Vagina (tissue), 2 donors: ENCODE results near the gene KCNJ15. TPM values are rescaled to one million over a fixed set of nuclear protein-coding genes. Genes with fewer than 3 reads are reported as not detected.

ENCODE experiments used
- DNase-seq, 2 donors: peaks; one replicate each; pipeline ENCODE4 v3.0.0-alpha.2; 2017; ENCODE audit errors: extremely low spot score in 2 of 2
- H3K27ac ChIP-seq: fragments of 200-600 bp; sonication (generic); one replicate; pipeline ENCODE4 v1.5.1; 2019
- H3K27me3 ChIP-seq: fragments of 200-600 bp; sonication (generic); one replicate; pipeline ENCODE4 v1.5.1; 2019
- H3K36me3 ChIP-seq, 2 donors: fragments of 200-600 bp; sonication (generic); one replicate each; pipeline ENCODE4 v1.5.1; 2017 to 2019
- H3K4me1 ChIP-seq: fragments of 200-600 bp; sonication (generic); one replicate; pipeline ENCODE4 v1.5.1; 2019
- H3K4me3 ChIP-seq, 2 donors: fragments of 200-600 bp; sonication (generic); 1 replicate in 1 of 2; 2 replicates in 1 of 2; pipeline ENCODE4 v1.5.1; 2016 to 2019
- H3K9me3 ChIP-seq: fragments of 200-600 bp; sonication (generic); one replicate; pipeline ENCODE4 v1.5.1; 2019
- POLR2A ChIP-seq, 2 donors: fragments of 450-650 bp; IDR thresholded peaks; one replicate each; pipeline ENCODE4 v1.6.1; 2017; ENCODE audit warnings: antibody characterized with exemption in 2 of 2, mild to moderate bottlenecking in 2 of 2, moderate library complexity in 2 of 2
- POLR2AphosphoS5 ChIP-seq, 2 donors: sonication (generic); formaldehyde crosslinking; IDR thresholded peaks; one replicate each; pipeline ENCODE4 v1.9.0; 2017; ENCODE audit warnings: antibody characterized with exemption in 2 of 2, mild to moderate bottlenecking in 2 of 2, low read depth in 1 of 2; ENCODE audit not compliant: insufficient read depth in 1 of 2
- intact Hi-C: fragments of 100-400 bp; cut with DNase I; formaldehyde crosslinking; loops from one replicate; pipeline ENCODE4 v1.15.1; 2023
- total RNA-seq: library from RNA; depleted of rRNA; stranded (reverse); fragments of >200 nt; gene quantifications from one replicate; pipeline ENCODE4 v1.2.3, GENCODE V29; 2016
- TF ChIP-seq, protein P1 (sequence below), 3 experiments: fragments of 450-650 bp in 2 of 3; fragments of 200-600 bp in 1 of 3; sonication (generic) in 1 of 3; IDR thresholded peaks; one replicate each; pipeline ENCODE4 v1.5.1; 2017 to 2019; ENCODE audit warnings: antibody characterized with exemption in 3 of 3, mild to moderate bottlenecking in 2 of 3, moderate library complexity in 2 of 3

KCNJ15 gene
- total RNA-seq, 1 donor from 2014 or later, result 12.3 TPM

DNA sequence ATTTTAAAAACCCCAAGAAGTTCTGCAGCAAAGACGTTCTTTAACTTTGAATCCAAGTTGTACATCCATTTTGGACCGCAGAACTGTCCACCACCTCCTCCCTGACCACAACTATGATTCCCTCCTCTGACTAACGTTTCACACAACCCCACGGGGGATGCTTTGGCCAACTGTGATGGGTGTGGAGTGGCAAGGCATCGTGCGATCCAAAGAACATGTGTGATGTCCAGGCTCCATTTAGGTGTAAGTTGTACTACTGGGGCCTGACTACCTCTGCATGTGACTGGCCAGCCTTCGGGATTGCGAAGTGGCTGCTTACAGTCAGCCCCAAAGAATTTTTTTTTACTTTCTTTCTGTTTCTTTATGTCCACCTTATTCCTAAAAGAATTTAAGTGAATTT is 6.7 kb downstream of the KCNJ15 start:
- peaks cover 17% of the 10 kb centered on the region for H3K4me1 ChIP-seq
- no peaks in the 10 kb centered on the region for H3K36me3 ChIP-seq
- DNase-seq, result no peak
- intact Hi-C loops, result no loop called here
- H3K27ac ChIP-seq, result no peak overlapping the region
- no peak overlapping the region for H3K4me3 ChIP-seq
- TF ChIP-seq, protein P1, sequence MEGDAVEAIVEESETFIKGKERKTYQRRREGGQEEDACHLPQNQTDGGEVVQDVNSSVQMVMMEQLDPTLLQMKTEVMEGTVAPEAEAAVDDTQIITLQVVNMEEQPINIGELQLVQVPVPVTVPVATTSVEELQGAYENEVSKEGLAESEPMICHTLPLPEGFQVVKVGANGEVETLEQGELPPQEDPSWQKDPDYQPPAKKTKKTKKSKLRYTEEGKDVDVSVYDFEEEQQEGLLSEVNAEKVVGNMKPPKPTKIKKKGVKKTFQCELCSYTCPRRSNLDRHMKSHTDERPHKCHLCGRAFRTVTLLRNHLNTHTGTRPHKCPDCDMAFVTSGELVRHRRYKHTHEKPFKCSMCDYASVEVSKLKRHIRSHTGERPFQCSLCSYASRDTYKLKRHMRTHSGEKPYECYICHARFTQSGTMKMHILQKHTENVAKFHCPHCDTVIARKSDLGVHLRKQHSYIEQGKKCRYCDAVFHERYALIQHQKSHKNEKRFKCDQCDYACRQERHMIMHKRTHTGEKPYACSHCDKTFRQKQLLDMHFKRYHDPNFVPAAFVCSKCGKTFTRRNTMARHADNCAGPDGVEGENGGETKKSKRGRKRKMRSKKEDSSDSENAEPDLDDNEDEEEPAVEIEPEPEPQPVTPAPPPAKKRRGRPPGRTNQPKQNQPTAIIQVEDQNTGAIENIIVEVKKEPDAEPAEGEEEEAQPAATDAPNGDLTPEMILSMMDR (IDR thresholded peaks at IDR 0.05), result no peak
- TF ChIP-seq POLR2A (IDR thresholded peaks at IDR 0.05), result no peak
- TF ChIP-seq POLR2AphosphoS5 (IDR thresholded peaks at IDR 0.05; ENCODE audit: insufficient read depth in 1 of 2, low read depth in 1 of 2), result no peak
- no peaks in the 10 kb centered on the region for H3K9me3 ChIP-seq
- no peaks in the 10 kb centered on the region for H3K27me3 ChIP-seq

DNA sequence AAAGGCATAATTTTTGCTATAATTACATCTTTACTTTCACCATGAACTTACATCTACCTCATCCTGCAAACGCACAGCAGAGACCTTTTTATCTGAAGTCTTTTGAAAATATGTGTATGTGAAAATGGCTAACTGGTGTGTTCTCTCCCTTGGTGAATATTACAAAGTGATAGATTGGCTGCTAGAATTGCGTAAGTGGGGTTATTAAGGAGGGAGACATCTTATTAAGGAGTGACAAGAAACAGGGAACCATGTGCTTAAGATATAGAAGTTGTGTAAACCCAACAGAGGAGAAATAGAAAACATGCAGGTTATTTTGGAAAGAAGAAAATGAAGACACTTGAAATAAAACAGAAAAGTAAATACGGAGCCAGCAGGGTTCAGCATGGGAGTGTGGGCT is 7.8 kb downstream of the KCNJ15 start:
- H3K4me3 ChIP-seq, result no peak overlapping the region
- H3K27ac ChIP-seq, result no peak overlapping the region
- no peaks in the 10 kb centered on the region for H3K9me3 ChIP-seq
- no peaks in the 10 kb centered on the region for H3K36me3 ChIP-seq
- TF ChIP-seq POLR2AphosphoS5 (IDR thresholded peaks at IDR 0.05; ENCODE audit: insufficient read depth in 1 of 2, low read depth in 1 of 2) (no peak), POLR2A (IDR thresholded peaks at IDR 0.05) (no peak)
- TF ChIP-seq, protein P1 (IDR thresholded peaks at IDR 0.05), result no peak
- intact Hi-C loops, result no loop called here
- DNase-seq, result no peak
- no peaks in the 10 kb centered on the region for H3K27me3 ChIP-seq
- peaks cover 28% of the 10 kb centered on the region for H3K4me1 ChIP-seq

DNA sequence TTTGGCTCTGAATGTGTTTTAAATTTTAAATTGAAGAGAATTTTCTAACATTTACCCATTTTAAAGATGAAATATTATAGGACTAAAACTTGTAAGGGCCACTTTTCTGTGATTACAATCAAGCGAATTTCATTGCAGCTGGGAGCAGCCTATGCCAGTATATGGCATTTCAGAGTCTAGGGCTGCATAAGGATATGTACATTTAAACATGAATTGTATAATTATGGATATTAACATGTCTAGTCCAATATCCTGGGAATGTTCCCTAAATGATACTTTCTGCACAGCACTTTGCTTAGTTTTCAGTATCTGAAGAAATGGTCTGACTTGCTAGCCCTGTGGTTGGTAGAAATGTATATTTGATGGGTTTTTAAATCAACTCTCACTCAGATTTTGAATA is 8.4 kb downstream of the KCNJ15 start:
- peaks cover 34% of the 10 kb centered on the region for H3K4me1 ChIP-seq
- no peaks in the 10 kb centered on the region for H3K36me3 ChIP-seq
- DNase-seq, result no peak
- no peak overlapping the region for H3K4me3 ChIP-seq
- H3K9me3 ChIP-seq, result no peaks in the 10 kb centered on the region
- TF ChIP-seq POLR2AphosphoS5 (IDR thresholded peaks at IDR 0.05; ENCODE audit: insufficient read depth in 1 of 2, low read depth in 1 of 2), result no peak
- TF ChIP-seq POLR2A (IDR thresholded peaks at IDR 0.05), result no peak
- TF ChIP-seq, protein P1 (IDR thresholded peaks at IDR 0.05), result no peak
- H3K27me3 ChIP-seq, result no peaks in the 10 kb centered on the region
- H3K27ac ChIP-seq, result no peak overlapping the region
- intact Hi-C loops, result no loop called here

DNA sequence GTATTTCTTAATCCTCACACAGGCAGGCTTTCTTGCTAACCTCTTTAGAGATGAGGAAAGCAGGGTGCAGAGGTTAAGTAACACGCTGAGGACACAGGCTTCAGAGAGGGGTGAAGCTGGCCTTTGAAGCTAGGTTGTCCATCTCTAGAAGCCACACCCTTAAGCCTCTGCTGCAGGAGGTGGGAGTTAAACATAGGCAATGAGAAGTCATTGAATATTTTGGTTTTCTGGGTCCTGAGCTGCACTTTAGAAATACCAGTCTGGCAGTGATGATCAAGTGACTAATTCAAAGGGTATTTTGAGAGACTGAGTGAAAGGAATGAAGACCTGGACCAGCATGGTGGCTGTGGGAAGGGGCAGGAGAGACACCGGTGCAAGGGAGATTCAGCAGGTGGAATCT is 9.9 kb downstream of the KCNJ15 start:
- no peaks in the 10 kb centered on the region for H3K36me3 ChIP-seq
- H3K4me3 ChIP-seq, result no peak overlapping the region
- intact Hi-C loops, result no loop called here
- H3K9me3 ChIP-seq, result no peaks in the 10 kb centered on the region
- TF ChIP-seq, protein P1 (IDR thresholded peaks at IDR 0.05), result no peak
- TF ChIP-seq POLR2A (IDR thresholded peaks at IDR 0.05), result no peak
- TF ChIP-seq POLR2AphosphoS5 (IDR thresholded peaks at IDR 0.05; ENCODE audit: insufficient read depth in 1 of 2, low read depth in 1 of 2), result no peak
- peaks cover 46% of the 10 kb centered on the region for H3K4me1 ChIP-seq
- H3K27ac ChIP-seq, result peak overlapping the region; percentile 48
- H3K27me3 ChIP-seq, result no peaks in the 10 kb centered on the region
- no peak for DNase-seq

DNA sequence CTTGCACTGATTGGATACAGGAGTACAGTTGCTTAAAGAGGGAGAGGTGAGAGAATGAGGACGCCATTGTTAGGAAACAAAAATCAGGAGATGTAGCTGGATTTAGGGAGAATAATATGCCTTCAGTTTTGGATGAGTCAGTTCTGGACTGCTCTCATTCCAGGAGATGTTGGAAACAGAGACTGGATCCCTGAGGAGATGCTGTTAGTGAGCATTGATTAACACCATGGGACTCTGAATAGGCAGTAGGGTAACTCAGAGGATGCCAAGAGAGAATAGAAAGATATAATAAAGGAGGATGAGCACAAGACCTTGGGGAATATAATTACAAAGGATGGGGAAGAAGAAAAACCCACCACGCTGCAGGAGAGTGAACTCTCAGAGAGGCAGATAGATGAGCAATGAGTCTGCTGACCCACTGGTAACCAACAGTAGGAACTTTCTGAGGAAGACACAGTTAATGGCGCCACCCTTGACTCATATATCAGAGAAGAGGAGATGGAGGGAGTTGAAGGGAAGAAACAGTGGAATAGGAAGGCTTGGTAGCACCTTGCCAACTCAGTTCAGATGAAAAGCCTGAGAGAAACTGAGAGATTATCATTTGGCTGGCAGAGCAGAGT is 10.5 kb downstream of the KCNJ15 start:
- H3K27me3 ChIP-seq, result no peaks in the 10 kb centered on the region
- intact Hi-C loops, result no loop called here
- no peak overlapping the region for H3K4me3 ChIP-seq
- peak overlapping the region; percentile 48 for H3K27ac ChIP-seq
- no peaks in the 10 kb centered on the region for H3K9me3 ChIP-seq
- no peak for DNase-seq
- no peak for TF ChIP-seq POLR2A (IDR thresholded peaks at IDR 0.05)
- TF ChIP-seq, protein P1 (IDR thresholded peaks at IDR 0.05), result no peak
- H3K4me1 ChIP-seq, result peaks cover 51% of the 10 kb centered on the region
- no peaks in the 10 kb centered on the region for H3K36me3 ChIP-seq
